Measurements from ENCODE around the gene SKP1.

DNA sequence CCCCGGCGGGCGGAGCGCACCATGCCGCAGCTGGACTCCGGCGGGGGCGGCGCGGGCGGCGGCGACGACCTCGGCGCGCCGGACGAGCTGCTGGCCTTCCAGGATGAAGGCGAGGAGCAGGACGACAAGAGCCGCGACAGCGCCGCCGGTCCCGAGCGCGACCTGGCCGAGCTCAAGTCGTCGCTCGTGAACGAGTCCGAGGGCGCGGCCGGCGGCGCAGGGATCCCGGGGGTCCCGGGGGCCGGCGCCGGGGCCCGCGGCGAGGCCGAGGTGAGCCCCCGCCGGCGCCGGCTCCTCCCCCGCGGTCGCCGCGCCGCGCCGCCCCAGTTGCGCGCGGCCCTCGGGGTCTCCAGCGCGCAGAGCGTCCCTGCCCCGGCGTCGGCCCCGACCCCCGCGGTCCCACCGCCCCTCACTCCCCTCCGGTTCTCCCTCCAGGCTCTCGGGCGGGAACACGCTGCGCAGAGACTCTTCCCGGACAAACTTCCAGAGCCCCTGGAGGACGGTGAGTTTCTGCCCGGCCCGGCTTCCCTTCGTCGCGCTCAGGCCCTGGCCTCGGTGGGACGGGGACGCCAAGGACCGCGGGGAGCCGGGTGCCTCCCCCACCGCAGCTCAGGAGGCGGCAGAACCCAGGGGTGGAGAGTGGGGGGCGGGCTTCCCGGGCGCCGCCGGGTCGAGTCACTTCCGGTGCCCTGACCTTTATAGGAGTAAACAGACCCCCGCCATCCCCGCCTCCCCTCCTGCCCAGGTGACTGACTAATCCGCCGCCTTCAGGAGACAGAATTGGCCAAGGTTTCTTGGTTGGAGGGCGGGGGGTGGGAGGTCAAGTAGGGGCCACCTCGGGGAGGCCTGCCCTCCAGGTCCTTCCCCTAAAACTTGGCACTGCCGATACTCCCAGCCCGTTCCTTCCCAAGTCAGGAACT is 61.6 kb downstream of the SKP1 start:
- TF ChIP-seq, protein P1, sequence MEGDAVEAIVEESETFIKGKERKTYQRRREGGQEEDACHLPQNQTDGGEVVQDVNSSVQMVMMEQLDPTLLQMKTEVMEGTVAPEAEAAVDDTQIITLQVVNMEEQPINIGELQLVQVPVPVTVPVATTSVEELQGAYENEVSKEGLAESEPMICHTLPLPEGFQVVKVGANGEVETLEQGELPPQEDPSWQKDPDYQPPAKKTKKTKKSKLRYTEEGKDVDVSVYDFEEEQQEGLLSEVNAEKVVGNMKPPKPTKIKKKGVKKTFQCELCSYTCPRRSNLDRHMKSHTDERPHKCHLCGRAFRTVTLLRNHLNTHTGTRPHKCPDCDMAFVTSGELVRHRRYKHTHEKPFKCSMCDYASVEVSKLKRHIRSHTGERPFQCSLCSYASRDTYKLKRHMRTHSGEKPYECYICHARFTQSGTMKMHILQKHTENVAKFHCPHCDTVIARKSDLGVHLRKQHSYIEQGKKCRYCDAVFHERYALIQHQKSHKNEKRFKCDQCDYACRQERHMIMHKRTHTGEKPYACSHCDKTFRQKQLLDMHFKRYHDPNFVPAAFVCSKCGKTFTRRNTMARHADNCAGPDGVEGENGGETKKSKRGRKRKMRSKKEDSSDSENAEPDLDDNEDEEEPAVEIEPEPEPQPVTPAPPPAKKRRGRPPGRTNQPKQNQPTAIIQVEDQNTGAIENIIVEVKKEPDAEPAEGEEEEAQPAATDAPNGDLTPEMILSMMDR (IDR thresholded peaks at IDR 0.05; ENCODE audit: low read depth, low read length), result no peak
- TF ChIP-seq EZH2phosphoT487 (IDR thresholded peaks at IDR 0.05; ENCODE audit: low read depth), result no peak
